Astrocyte of the cerebellum (primary cell): ENCODE results near the gene CAMTA1.

Experiments
- DNase-seq: peaks from one replicate; pipeline ENCODE4 v3.0.0-alpha.2; 2011; ENCODE audit warnings: low read depth
- H3K4me3 ChIP-seq: 2 replicates; pipeline ENCODE4 v1.5.1; 2011; ENCODE audit warnings: mild to moderate bottlenecking, low read depth, low read length, moderate library complexity
- CTCF ChIP-seq: IDR thresholded peaks from 2 replicates; pipeline ENCODE4 v1.5.1; 2012; ENCODE audit warnings: low read length, low read depth, moderate library complexity, mild to moderate bottlenecking; ENCODE audit errors: missing control alignments
- in situ Hi-C: cut with HindIII; loops from 2 replicates; pipeline ENCODE4 v1.10.0; 2017; ENCODE audit warnings: low sequenced_read_pairs

Gene CAMTA1

GRCh38 chr1:7285856-7286454, 500.7 kb downstream of the CAMTA1 start:
- TF ChIP-seq CTCF: no peak
- no peak for DNase-seq
- in situ Hi-C loops: no loop called here
- no peak overlapping the region for H3K4me3 ChIP-seq

GRCh38 chr1:7287013-7287412, 501.8 kb downstream of the CAMTA1 start:
- in situ Hi-C loops: no loop called here
- TF ChIP-seq CTCF: no peak
- no peak for DNase-seq
- no peak overlapping the region for H3K4me3 ChIP-seq

GRCh38 chr1:7288992-7289391, 503.7 kb downstream of the CAMTA1 start:
- no peak for TF ChIP-seq CTCF

GRCh38 chr1:7289694-7290093, 504.4 kb downstream of the CAMTA1 start:
- TF ChIP-seq CTCF: no peak
- DNase-seq: no peak
- in situ Hi-C loops: no loop called here
- no peak overlapping the region for H3K4me3 ChIP-seq

More at GRCh38 chr1:7288992-7289391, 503.7 kb downstream of the CAMTA1 start:
- in situ Hi-C loops: no loop called here
- H3K4me3 ChIP-seq: no peak overlapping the region
- DNase-seq: no peak

GRCh38 chr1:7290971-7291970, 506.0 kb downstream of the CAMTA1 start:
- no peak for DNase-seq
- in situ Hi-C loops: no loop called here
- no peak for TF ChIP-seq CTCF
- H3K4me3 ChIP-seq: no peak overlapping the region

GRCh38 chr1:7292036-7292681, 506.9 kb downstream of the CAMTA1 start:
- no peak for TF ChIP-seq CTCF
- H3K4me3 ChIP-seq: no peak overlapping the region
- in situ Hi-C loops: no loop called here
- no peak for DNase-seq
